ENCODE measurements around the gene FKBP5.

- TF ChIP-seq, protein P1, sequence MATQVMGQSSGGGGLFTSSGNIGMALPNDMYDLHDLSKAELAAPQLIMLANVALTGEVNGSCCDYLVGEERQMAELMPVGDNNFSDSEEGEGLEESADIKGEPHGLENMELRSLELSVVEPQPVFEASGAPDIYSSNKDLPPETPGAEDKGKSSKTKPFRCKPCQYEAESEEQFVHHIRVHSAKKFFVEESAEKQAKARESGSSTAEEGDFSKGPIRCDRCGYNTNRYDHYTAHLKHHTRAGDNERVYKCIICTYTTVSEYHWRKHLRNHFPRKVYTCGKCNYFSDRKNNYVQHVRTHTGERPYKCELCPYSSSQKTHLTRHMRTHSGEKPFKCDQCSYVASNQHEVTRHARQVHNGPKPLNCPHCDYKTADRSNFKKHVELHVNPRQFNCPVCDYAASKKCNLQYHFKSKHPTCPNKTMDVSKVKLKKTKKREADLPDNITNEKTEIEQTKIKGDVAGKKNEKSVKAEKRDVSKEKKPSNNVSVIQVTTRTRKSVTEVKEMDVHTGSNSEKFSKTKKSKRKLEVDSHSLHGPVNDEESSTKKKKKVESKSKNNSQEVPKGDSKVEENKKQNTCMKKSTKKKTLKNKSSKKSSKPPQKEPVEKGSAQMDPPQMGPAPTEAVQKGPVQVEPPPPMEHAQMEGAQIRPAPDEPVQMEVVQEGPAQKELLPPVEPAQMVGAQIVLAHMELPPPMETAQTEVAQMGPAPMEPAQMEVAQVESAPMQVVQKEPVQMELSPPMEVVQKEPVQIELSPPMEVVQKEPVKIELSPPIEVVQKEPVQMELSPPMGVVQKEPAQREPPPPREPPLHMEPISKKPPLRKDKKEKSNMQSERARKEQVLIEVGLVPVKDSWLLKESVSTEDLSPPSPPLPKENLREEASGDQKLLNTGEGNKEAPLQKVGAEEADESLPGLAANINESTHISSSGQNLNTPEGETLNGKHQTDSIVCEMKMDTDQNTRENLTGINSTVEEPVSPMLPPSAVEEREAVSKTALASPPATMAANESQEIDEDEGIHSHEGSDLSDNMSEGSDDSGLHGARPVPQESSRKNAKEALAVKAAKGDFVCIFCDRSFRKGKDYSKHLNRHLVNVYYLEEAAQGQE (IDR thresholded peaks at IDR 0.05; ENCODE audit: low read depth), result no peak
- TF ChIP-seq EP300 (IDR thresholded peaks at IDR 0.05; ENCODE audit: borderline replicate concordance), result no peak
- TF ChIP-seq YY1 (IDR thresholded peaks at IDR 0.05; ENCODE audit: low read depth), result no peak
- TF ChIP-seq FOXM1 (IDR thresholded peaks at IDR 0.05; ENCODE audit: borderline replicate concordance, low read depth), result no peak
- TF ChIP-seq CEBPB (IDR thresholded peaks at IDR 0.05), result no peak
- TF ChIP-seq, protein P2, sequence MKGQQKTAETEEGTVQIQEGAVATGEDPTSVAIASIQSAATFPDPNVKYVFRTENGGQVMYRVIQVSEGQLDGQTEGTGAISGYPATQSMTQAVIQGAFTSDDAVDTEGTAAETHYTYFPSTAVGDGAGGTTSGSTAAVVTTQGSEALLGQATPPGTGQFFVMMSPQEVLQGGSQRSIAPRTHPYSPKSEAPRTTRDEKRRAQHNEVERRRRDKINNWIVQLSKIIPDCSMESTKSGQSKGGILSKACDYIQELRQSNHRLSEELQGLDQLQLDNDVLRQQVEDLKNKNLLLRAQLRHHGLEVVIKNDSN (IDR thresholded peaks at IDR 0.05), result no peak
- TF ChIP-seq MAX (IDR thresholded peaks at IDR 0.05), result no peak
- no peak for TF ChIP-seq RAD21 (IDR thresholded peaks at IDR 0.05; ENCODE audit: low read depth)
- TF ChIP-seq NFIC (IDR thresholded peaks at IDR 0.05), result no peak
Measured at GRCh38 chr6:35719404-35719829, 30.7 kb upstream of the FKBP5 start.

Data from Ishikawa (cell line).